Ureter (tissue), 1 donor: ENCODE data around the gene ANKRD17. TPM values are rescaled to one million over a fixed set of nuclear protein-coding genes. Genes with fewer than 3 reads are reported as not detected.
A peak's percentile ranks its signal among the peaks of the same experiment; 100 is the strongest.
"Not testable (repeated sequence)": the region's sequence is repeated elsewhere in the genome, so short reads cannot be mapped to it uniquely, and the experiment has no call there.

Experiments
- DNase-seq: peaks from one replicate; pipeline ENCODE4 v3.0.0-alpha.2; 2020; ENCODE audit warnings: low spot score
- total RNA-seq: library from RNA; stranded (reverse); gene quantifications from one replicate; pipeline ENCODE4 v1.2.4, GENCODE V29; 2023
- donor health status: DM: yes; HTN: yes; CAD: no.

The ANKRD17 gene
- 101 TPM for total RNA-seq

GRCh38 chr4:73258686-73259570, at the start of gene ANKRD17:
Gene ANKRD17, minus strand, starts transcription at chr4:73258798. Its CDS starts 130 bp downstream, at chr4:73258668.
- peak; percentile 93 for DNase-seq

- DNase-seq, result no peak
Observed at GRCh38 chr4:73308286-73308685, 49.7 kb upstream of the ANKRD17 start.

GRCh38 chr4:73303711-73304110, 45.1 kb upstream of the ANKRD17 start:
- no peak for DNase-seq

GRCh38 chr4:73299548-73300280, 41.1 kb upstream of the ANKRD17 start:
- no peak for DNase-seq

- not testable (repeated sequence) for DNase-seq
Observed at GRCh38 chr4:73292661-73293060, 34.1 kb upstream of the ANKRD17 start.

- DNase-seq, result no peak
Observed at GRCh38 chr4:73281982-73282381, 23.4 kb upstream of the ANKRD17 start.

- DNase-seq, result no peak
Observed at GRCh38 chr4:73281396-73281795, 22.8 kb upstream of the ANKRD17 start.

GRCh38 chr4:73277201-73277600, 18.6 kb upstream of the ANKRD17 start:
- DNase-seq, result no peak

GRCh38 chr4:73275318-73275654, 16.7 kb upstream of the ANKRD17 start:
- no peak for DNase-seq

- DNase-seq, result no peak
Observed at GRCh38 chr4:73272816-73273215, 14.2 kb upstream of the ANKRD17 start.

- no peak for DNase-seq
Observed at GRCh38 chr4:73267050-73267449, 8.5 kb upstream of the ANKRD17 start.

- no peak for DNase-seq
Observed at GRCh38 chr4:73259571-73260090, 1.0 kb upstream of the ANKRD17 start.

GRCh38 chr4:73258436-73258685, 237 bp downstream of the ANKRD17 start:
- DNase-seq, result no peak

GRCh38 chr4:73257651-73258435, 755 bp downstream of the ANKRD17 start:
- peak; percentile 59 for DNase-seq

GRCh38 chr4:73257234-73257633, 1.4 kb downstream of the ANKRD17 start:
- peak; percentile 85 for DNase-seq

GRCh38 chr4:73255847-73256246, 2.8 kb downstream of the ANKRD17 start:
- DNase-seq, result not testable (repeated sequence)

GRCh38 chr4:73252001-73252400, 6.6 kb downstream of the ANKRD17 start:
- no peak for DNase-seq

GRCh38 chr4:73251384-73251783, 7.2 kb downstream of the ANKRD17 start:
- DNase-seq, result no peak

GRCh38 chr4:73250642-73251041, 8.0 kb downstream of the ANKRD17 start:
- DNase-seq, result no peak

GRCh38 chr4:73248821-73249220, 9.8 kb downstream of the ANKRD17 start:
- DNase-seq, result no peak

- DNase-seq, result no peak
Observed at GRCh38 chr4:73248416-73248815, 10.2 kb downstream of the ANKRD17 start.

- no peak for DNase-seq
Observed at GRCh38 chr4:73247100-73247499, 11.5 kb downstream of the ANKRD17 start.
